Adipocyte (in vitro differentiated cells): Measurements from ENCODE around the gene CCM2L.
A peak's percentile ranks its signal among the peaks of the same experiment; 100 is the strongest.
"Not testable (repeated sequence)": the region's sequence is repeated elsewhere in the genome, so short reads cannot be mapped to it uniquely, and the experiment has no call there.

ENCODE experiments used
- DNase-seq: peaks from one replicate; pipeline ENCODE4 v3.0.0-alpha.2; 2015; ENCODE audit warnings: low read depth
- H3K27me3 ChIP-seq: replicated peaks from 2 replicates; pipeline ENCODE4 v1.7.0; 2013; ENCODE audit warnings: mild to moderate bottlenecking, low read length, moderate library complexity; ENCODE audit not compliant: control insufficient read depth, insufficient read depth
- H3K36me3 ChIP-seq: 2 replicates; pipeline ENCODE4 v1.7.0; 2013; ENCODE audit warnings: low read length, mild to moderate bottlenecking, moderate library complexity; ENCODE audit not compliant: control insufficient read depth, insufficient read depth, severe bottlenecking
- H3K4me1 ChIP-seq: 2 replicates; pipeline ENCODE4 v1.7.0; 2013; ENCODE audit warnings: mild to moderate bottlenecking, low read length, moderate library complexity; ENCODE audit not compliant: control insufficient read depth, insufficient read depth
- H3K4me3 ChIP-seq: 2 replicates; pipeline ENCODE4 v1.7.0; 2013; ENCODE audit warnings: mild to moderate bottlenecking, low read length, moderate library complexity
- H3K9ac ChIP-seq: 2 replicates; pipeline ENCODE4 v1.7.0; 2013; ENCODE audit warnings: mild to moderate bottlenecking, low read length, moderate library complexity
- H3K9me3 ChIP-seq: 2 replicates; pipeline ENCODE4 v1.7.0; 2013; ENCODE audit warnings: mild to moderate bottlenecking, low read length, moderate library complexity; ENCODE audit not compliant: control insufficient read depth

The CCM2L gene

GRCh38 chr20:32033721-32034120 lies 23.5 kb downstream of the CCM2L start:
- Histone ChIP-seq H3K27me3 (peaks cover 78% of the 10 kb centered on the region), H3K4me1 (peaks cover 18% of the 10 kb centered on the region)
- H3K36me3 ChIP-seq, DNase-seq, H3K9ac ChIP-seq, H3K4me3 ChIP-seq, H3K9me3 ChIP-seq: not testable (repeated sequence)

GRCh38 chr20:32034581-32035425 lies 24.6 kb downstream of the CCM2L start:
- Histone ChIP-seq H3K4me1 (peaks cover 18% of the 10 kb centered on the region), H3K36me3 (no peaks in the 10 kb centered on the region), H3K9me3 (peaks cover 7% of the 10 kb centered on the region), H3K4me3 (no peak overlapping the region), H3K27me3 (peaks cover 69% of the 10 kb centered on the region), H3K9ac (no peak overlapping the region)
- DNase-seq = peak; percentile 57

GRCh38 chr20:32035426-32035779 lies 25.2 kb downstream of the CCM2L start:
- Histone ChIP-seq H3K4me1 (peaks cover 18% of the 10 kb centered on the region), H3K27me3 (peaks cover 68% of the 10 kb centered on the region), H3K9ac (no peak overlapping the region), H3K4me3 (no peak overlapping the region), H3K36me3 (no peaks in the 10 kb centered on the region), H3K9me3 (peaks cover 7% of the 10 kb centered on the region)
- DNase-seq = no peak

GRCh38 chr20:32036252-32036651 lies 26.0 kb downstream of the CCM2L start:
- Histone ChIP-seq H3K4me3 (no peak overlapping the region), H3K4me1 (peaks cover 18% of the 10 kb centered on the region), H3K9ac (no peak overlapping the region), H3K36me3 (no peaks in the 10 kb centered on the region), H3K27me3 (peaks cover 62% of the 10 kb centered on the region), H3K9me3 (peaks cover 7% of the 10 kb centered on the region)
- DNase-seq = no peak

DNA sequence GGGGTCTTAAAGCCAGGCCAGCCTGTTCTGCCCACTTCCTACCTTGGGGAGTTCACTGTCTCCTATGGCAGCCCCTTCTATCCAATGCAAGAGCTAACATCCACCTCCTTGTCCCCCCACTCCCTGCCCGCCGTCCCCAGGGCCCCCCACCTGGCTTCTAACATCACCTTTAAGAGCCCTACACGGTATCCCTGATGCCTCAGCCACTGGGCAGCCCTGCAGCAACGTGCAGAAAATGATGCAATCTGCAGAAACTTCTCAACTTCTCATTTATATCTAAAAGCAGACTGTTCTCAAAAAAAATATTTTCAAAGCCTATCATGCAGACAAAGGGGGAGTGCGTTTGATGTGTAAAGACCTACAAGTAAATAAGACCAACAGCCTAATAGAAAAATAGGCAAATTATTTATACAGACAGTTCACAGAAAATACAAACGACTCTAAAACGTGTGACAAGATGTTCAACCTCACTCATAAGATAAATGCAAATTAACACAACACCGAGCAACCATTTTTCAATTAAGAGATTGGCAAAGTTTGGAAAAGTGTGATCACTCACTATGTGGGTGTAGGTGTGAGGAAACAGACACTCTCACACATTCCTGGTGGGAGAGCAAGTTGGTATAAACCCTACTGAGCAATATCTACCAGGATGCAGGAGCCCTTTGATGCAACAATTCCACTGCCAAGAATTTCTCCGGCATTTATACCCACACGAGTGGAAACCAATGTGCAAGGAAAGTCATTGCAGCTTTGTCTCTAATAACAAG lies 26.7 kb downstream of the CCM2L start:
- no peak overlapping the region for H3K4me3 ChIP-seq
- H3K9me3 ChIP-seq = peaks cover 7% of the 10 kb centered on the region
- peak; percentile 70 for DNase-seq
- H3K27me3 ChIP-seq = peaks cover 64% of the 10 kb centered on the region
- H3K36me3 ChIP-seq = no peaks in the 10 kb centered on the region
- H3K9ac ChIP-seq = no peak overlapping the region
- peaks cover 15% of the 10 kb centered on the region for H3K4me1 ChIP-seq

DNA sequence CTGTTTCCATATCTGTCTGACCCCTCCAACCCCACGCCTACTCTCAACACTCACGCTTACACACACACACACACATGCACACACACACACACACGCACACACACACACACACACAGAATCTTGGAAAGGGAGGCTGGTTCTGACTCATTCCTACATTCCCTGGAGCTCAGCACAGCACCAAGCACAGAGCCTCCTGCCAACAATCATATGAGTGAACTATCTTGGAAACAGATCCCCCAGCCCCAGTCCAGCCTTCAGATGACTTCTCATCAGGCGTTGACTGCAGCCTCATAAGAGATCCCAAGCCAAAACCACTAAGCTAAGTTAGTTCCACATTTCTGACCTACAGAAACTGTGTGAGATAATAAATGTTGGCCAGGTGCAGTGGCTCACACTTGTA lies 27.7 kb downstream of the CCM2L start:
- H3K27me3 ChIP-seq = peaks cover 64% of the 10 kb centered on the region
- no peak overlapping the region for H3K4me3 ChIP-seq
- H3K9me3 ChIP-seq = peaks cover 7% of the 10 kb centered on the region
- no peak overlapping the region for H3K9ac ChIP-seq
- no peaks in the 10 kb centered on the region for H3K36me3 ChIP-seq
- no peak for DNase-seq
- peaks cover 15% of the 10 kb centered on the region for H3K4me1 ChIP-seq

DNA sequence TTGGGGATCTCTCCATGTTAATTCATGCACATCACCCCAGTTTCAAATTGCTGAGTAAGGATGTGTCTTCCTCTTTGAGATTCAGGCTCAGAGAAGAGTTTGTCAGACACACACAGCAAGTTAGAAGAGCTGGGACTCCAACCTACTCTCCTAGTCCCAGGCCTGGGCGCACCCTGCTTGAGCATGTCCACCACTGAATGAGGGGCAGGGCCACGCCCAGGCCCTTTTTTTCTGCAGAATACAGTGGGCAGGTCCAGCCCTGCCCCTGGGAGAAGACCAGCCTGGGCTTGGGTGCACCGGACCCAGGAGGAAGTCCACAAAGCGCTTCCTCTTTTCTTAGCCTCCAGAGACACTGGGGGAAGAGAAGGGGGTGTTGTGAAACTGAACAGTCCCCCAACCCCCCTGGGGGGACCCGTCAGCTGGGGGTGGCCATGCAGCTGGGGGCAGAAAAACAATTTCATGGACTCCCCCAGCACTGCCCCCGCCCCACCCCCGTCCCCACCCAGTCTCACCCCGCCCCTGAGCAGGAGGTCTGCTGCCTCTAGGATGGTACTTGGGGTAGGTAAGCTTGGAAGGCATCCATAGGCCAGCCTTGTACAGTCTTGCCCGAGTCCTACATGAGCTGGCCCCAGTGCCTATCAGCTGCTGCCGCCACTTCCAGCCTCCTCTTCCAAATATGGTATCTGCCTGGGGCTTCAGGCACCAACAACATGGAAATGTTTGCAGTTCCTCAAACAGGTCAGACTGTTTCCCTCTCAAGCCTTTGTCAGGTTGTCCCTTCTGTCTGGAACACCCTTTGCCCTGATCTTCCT lies 30.1 kb downstream of the CCM2L start:
- no peak for DNase-seq
- Histone ChIP-seq H3K4me3 (no peak overlapping the region), H3K4me1 (peaks cover 6% of the 10 kb centered on the region), H3K27me3 (peaks cover 59% of the 10 kb centered on the region), H3K36me3 (no peaks in the 10 kb centered on the region), H3K9me3 (peaks cover 13% of the 10 kb centered on the region), H3K9ac (no peak overlapping the region)

GRCh38 chr20:32045999-32046398 lies 35.8 kb downstream of the CCM2L start:
- no peaks in the 10 kb centered on the region for H3K36me3 ChIP-seq
- H3K4me3 ChIP-seq = no peak overlapping the region
- DNase-seq = no peak
- peaks cover 79% of the 10 kb centered on the region for H3K27me3 ChIP-seq
- no peaks in the 10 kb centered on the region for H3K4me1 ChIP-seq
- no peak overlapping the region for H3K9ac ChIP-seq
- H3K9me3 ChIP-seq = peaks cover 11% of the 10 kb centered on the region

DNA sequence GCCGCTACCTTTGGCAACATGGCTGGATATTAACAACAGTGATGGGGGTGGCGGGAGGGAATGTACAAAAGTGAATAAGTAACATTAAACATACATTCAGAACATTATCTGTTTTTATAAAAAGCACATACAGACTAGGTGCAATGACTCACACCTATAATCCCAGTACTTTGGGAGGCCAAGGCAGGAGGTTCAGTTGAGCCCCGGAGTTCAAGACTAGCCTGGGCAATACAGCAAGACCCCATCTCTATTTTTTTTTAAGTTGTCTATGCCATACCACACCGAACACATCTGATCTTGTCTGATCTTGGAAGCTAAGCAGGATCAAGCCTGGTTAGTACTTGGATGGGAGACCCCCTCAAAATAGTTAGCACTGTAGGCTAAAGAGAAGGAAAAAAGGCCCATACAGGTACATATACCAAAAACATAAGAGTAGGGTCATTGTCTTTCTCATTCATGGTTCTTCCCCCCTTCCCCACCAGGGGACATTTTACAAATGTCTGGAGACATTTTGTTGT lies 40.1 kb downstream of the CCM2L start:
- peaks cover 78% of the 10 kb centered on the region for H3K27me3 ChIP-seq
- H3K36me3 ChIP-seq = no peaks in the 10 kb centered on the region
- no peak overlapping the region for H3K4me3 ChIP-seq
- H3K9ac ChIP-seq = no peak overlapping the region
- H3K4me1 ChIP-seq = no peaks in the 10 kb centered on the region
- H3K9me3 ChIP-seq = peaks cover 5% of the 10 kb centered on the region
- DNase-seq = no peak

- H3K4me3 ChIP-seq = no peak overlapping the region
- no peak for DNase-seq
- no peaks in the 10 kb centered on the region for H3K36me3 ChIP-seq
- H3K4me1 ChIP-seq = no peaks in the 10 kb centered on the region
- peaks cover 5% of the 10 kb centered on the region for H3K9me3 ChIP-seq
- peaks cover 79% of the 10 kb centered on the region for H3K27me3 ChIP-seq
- H3K9ac ChIP-seq = no peak overlapping the region
Observed at GRCh38 chr20:32050851-32051556, 40.8 kb downstream of the CCM2L start.
